OCI-M1 (cell line): ENCODE data around the gene UBAP1.
"Not testable (repeated sequence)": the region's sequence is repeated elsewhere in the genome, so short reads cannot be mapped to it uniquely, and the experiment has no call there.

Source experiments
- DNase-seq: peaks from one replicate; lab custom pipeline; 2025; lab: John Stamatoyannopoulos, UW

UBAP1 gene

DNA sequence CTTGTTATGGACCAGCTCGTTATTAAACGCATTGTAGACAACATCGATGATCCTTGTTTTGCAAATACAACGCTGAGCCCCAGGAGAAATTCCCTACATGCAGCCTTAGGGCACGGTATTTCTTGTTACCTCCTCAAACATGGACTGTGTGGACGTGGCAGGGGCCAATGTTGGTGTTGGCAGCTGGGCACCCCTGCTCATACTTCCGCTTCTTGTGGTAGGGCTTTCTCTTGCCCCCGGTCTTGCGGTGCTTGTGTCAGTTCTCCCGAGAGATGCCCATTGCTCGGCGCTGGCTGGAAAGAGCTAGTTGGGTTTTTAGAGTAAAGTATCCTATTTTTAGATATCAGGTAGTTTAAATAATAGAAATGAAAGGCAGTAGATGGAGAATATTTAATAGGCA is 45.5 kb downstream of the UBAP1 start:
- DNase-seq: no peak

DNA sequence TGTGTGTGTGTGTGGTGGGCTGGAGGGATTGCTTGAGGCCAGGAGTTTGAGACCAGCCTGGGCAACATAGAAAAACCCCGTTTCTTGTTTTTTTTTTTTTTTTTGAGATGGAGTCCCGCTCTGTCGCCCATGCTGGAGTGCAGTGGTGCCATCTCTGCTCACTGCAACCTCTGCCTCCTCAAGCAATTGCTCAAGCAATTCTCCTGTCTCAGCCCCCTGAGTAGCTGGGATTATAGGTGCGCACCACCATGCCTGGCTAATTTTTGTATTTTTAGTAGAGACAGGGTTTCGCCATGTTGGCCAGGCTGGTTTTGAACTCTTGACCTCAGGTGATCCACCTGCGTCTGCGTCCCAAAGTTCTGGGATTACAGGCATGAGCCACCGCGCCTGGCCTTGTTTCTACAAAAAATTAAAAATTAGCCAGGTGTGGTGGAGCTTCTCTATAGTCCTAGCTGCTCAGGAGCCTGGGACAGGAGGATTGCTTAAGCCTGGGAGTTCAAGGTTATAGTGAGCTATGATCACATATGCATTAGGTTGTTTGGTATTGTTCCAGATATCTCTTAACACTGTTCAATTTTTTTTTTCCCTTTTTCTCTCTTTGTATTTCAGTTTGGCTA is 47.4 kb downstream of the UBAP1 start:
- not testable (repeated sequence) for DNase-seq

DNA sequence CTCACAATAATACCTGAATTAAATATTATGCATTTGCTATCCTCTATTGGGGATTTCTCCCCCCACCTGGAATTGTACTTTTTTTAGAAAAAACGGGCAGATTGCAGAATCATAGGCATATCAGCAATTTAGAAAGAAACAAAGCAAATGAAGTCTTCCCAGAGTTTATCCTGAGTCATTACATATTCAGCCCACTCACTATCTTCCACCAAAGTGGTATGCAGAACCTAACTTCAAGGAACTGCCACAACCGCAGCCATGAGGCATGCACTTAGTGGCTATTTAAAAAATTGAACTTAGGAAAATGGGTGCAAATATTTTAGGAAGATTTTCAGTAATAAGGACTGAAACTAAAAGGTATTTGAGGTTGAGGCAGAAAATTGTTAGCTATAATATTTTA is 48.6 kb downstream of the UBAP1 start:
- DNase-seq: peak; percentile 60

DNA sequence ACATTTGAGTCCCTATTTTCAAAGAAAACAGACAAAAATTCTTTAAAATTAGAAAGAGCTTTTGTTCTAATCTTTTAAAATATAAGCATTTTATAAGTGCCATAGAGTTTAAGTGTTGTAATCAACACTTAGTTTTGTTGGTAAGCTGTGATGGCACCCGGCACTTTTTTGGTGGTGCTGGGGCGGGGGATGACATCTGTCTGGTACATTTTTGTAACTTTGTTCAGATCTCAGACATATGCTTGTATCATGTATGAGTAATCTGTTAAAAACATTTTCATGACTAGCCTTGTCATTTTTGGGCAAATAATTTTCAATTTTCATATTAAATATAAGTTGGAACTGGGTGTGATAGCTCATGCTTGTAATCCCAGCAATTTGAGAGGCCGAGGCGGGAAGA is 51.7 kb downstream of the UBAP1 start:
- no peak for DNase-seq

GRCh38 chr9:34232201-34232600 is 53.4 kb downstream of the UBAP1 start:
- DNase-seq: no peak

- no peak for DNase-seq
Measured at GRCh38 chr9:34233672-34234071, 54.8 kb downstream of the UBAP1 start.

DNA sequence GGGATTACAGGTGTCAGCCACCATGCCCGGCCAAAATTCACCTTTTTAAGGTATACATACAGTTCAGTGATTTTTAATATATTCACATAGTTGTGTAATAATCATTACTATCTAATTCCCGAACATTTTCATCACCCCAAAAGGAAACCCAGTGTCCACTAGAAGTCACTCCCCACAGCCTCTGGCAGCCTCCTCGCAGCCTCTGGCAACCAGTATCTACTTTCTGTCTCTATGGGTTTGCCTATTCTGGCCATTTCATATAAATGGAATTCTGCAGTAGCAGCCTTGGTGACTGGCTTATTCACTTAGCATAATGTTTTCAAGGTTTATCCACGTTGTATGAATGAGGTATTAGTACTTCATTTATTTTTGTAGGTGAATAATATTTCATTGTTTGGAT is 59.0 kb downstream of the UBAP1 start:
- no peak for DNase-seq

GRCh38 chr9:34240006-34240405 is 61.2 kb downstream of the UBAP1 start:
- DNase-seq: no peak

- DNase-seq: no peak
Measured at GRCh38 chr9:34242830-34243229, 64.0 kb downstream of the UBAP1 start.

DNA sequence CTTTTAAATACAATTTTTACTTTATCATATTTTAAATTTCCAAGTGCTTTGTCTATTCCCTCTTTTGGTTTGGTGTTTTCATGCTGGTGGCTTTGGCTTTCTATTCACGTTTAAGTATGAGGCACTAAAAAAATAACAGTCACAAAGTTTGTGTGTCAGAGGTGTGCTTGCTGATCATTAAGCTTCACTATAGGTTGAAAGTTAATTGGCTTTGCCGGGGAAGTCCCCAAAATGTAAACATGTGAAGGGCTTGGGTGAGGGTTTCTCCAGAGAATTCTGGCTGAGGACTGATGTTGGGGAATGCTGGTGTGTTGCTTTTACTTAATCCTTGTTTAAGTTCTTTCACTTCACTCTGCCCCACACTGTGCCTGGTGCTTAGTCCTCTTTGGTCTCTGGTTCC is 66.4 kb downstream of the UBAP1 start:
- not testable (repeated sequence) for DNase-seq

DNA sequence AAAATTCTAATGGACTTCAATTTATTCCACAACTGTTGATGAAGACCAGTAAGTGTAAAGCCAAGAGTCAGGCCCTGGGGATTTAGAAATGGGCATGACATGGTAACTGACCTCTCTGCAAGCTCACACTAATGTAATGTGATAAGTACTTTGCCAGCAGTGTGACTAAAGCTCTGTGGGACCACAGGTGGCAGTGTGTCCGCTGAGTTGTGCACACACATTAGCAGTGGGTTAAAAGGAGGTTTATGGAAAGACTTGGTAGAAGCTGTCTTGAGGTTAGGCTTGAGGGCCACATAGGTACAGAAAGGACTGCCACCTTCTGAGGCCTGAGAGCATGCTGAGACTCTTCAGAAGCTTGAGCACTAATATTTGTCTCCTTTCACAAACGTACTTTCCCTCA is 67.6 kb downstream of the UBAP1 start:
- DNase-seq: no peak

DNA sequence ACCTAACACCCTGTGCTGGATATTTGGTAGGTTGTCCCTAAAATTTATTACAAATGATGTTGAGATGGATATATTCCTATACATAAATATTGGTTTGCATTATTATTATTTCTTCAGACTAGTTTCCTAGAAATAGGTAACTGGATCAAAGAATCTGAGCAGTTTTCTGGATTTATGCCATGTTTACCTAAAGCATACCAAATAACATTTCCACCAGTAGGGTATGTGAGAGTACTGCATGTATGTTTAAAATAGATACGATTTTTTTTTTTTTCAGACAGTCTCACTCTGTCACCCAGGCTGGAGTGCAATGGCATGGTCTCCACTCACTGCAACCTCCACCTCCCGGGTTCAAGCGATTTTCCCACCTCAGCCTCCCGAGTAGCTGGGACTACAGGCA is 68.9 kb downstream of the UBAP1 start:
- DNase-seq: not testable (repeated sequence)

GRCh38 chr9:34249274-34249673 is 70.4 kb downstream of the UBAP1 start:
- no peak for DNase-seq

GRCh38 chr9:34250721-34251120 is 71.9 kb downstream of the UBAP1 start:
- no peak for DNase-seq

- no peak for DNase-seq
Measured at GRCh38 chr9:34252016-34252415, 73.2 kb downstream of the UBAP1 start.

DNA sequence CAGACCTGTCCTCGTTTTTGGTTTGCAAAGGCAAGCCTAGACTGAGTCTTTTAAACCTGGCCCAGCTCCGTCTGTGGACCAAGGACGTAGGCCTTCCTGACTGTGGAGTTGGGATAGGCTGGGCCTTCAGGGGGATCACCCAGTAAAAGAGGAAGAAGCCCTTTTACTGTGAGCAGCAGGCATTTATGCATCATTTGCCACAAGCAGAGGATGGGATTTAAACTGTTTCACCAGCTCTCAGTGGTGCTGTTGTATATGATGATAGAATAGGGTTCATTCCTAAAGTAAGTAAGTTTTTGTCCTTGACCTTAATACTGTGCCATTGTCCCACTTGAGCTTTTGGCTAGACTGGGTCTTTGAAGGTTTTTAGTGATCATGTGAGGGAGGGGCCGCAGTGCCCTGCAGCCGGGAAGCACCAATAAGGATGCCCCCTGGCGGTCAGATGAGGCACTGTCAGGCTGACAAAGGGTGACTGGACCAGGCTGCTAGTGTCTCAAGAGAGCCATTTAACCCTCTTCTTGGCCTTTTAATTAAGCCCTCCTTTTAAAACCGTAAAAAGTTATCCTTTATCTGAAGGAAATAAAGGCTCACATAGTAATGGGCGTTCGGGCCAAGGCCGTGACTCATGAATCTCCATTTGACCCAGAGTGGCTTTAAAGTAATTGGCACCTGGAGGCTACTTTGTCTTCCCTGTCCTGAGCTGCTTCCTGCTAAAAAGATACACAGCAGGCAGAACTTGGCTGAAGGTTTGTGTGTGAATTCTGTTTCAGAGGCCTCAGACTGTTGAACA is 74.0 kb downstream of the UBAP1 start:
- peak; percentile 66 for DNase-seq

DNA sequence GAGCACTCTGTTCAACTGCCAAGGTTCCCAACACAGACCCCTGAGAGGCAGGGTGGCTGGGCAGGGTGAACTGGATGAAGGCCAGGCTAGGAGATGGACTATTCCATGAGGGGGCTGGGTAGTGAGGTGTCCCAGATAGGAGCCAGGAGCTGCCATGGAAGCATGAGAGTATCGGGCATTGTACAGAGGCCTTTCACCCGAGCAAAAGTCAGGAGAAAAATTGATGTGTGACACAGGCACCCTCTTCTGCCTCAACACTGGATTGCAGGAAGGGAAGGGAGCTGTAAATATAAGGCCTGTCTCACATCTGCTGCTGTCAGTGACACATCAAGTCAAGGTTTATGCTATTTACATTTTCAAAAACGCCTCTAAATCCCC is 74.6 kb downstream of the UBAP1 start:
- DNase-seq: no peak

DNA sequence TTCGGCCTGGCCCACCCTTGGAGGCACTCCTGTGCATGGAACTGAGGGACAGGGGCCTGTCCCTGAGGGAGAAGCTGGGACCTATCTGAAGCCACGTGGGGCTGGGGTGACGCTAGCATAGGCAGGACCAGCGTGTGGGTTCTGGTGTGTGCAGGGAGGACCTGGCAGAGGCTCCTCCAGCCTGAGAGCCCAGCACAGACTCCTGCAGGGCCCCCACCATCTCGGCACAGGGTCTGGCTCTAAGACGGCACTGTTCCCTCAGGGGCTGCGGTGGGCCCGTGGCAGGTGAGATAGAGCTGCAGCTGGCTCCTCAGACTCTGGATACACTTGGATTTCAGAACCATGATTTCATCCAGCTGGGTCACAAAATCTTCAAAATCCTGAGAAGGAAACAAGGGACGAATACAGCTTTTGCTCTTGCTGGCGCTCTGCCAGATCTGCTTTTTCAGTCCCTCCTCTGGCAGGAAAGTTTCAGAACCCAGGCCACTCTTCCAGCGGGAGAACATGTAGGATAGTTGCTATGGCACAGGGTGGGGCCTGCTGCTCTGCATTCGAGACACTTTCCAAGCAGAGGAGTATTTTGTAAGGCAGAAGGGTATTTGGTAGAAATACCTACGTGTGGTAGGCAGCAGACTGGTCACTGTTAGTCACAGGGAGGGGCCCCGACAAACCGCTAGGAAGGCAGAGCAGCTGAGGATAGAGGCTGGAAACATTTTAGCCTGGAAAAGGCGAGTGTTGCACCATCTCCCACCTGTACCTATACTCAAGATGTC is 75.5 kb downstream of the UBAP1 start:
- no peak for DNase-seq

GRCh38 chr9:34254966-34255825 is 76.4 kb downstream of the UBAP1 start:
- no peak for DNase-seq

DNA sequence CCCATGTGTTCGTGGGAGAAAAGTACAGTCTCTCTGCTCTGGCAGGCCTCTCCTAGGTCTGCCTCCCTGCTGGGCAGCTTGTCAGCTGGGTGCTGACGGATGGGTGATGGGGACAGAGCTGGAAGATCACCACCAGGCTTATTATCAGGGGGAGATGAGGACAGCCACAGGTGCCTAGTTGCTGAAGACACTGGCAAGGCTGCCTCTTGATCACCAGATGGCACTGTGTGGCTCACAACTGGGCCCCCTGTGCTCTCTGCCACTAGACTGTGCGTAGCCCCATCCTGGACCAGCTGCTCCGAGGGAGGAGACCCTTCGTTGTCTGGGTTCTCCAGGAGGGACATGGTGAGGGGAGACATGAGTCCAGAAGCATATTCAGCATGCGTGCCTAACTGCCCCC is 77.3 kb downstream of the UBAP1 start:
- no peak for DNase-seq

GRCh38 chr9:34256987-34257585 is 78.2 kb downstream of the UBAP1 start:
- no peak for DNase-seq

- no peak for DNase-seq
Measured at GRCh38 chr9:34259315-34259714, 80.5 kb downstream of the UBAP1 start.
